HUES64 (cell line): ENCODE measurements around the gene SPATA25.

Source experiments
- H3K27ac ChIP-seq: 2 replicates; pipeline ENCODE4 v1.7.0; 2013; ENCODE audit warnings: low read depth, low read length, inconsistent platforms
- H3K27me3 ChIP-seq: 2 replicates; pipeline ENCODE4 v1.6.1; 2013; ENCODE audit warnings: mild to moderate bottlenecking, low read length; ENCODE audit not compliant: insufficient read depth
- H3K36me3 ChIP-seq: 2 replicates; pipeline ENCODE4 v1.6.1; 2013; ENCODE audit warnings: mild to moderate bottlenecking, low read length; ENCODE audit not compliant: insufficient read depth
- H3K4me1 ChIP-seq: 2 replicates; pipeline ENCODE4 v1.6.1; 2013; ENCODE audit warnings: mild to moderate bottlenecking, low read length, moderate library complexity; ENCODE audit not compliant: insufficient read depth
- H3K4me3 ChIP-seq: 2 replicates; pipeline ENCODE4 v1.5.1; 2013; ENCODE audit warnings: mild to moderate bottlenecking, low read length, moderate library complexity
- H3K9ac ChIP-seq: 2 replicates; pipeline ENCODE4 v1.6.1; 2013; ENCODE audit warnings: mild to moderate bottlenecking, low read depth, low read length
- H3K9me3 ChIP-seq: 2 replicates; pipeline ENCODE4 v1.6.1; 2013; ENCODE audit warnings: low read depth, low read length; ENCODE audit not compliant: insufficient read depth
- WGBS: fragments of 150-250, 120-280 bp; methylation state at CpG from one replicate; pipeline ENCODE4 v1.1.7; 2013; ENCODE audit warnings: missing lambda C conversion rate; 5-methylcytosine and 5-hydroxymethylcytosine counted together

SPATA25 gene

GRCh38 chr20:45857882-45858216 is 29.6 kb downstream of the SPATA25 start:
- H3K36me3 ChIP-seq = no peaks in the 10 kb centered on the region
- WGBS = 1% methylated on average over 13 of the region's 13 CpGs
- peak overlapping the region; percentile 89 for H3K4me3 ChIP-seq
- 0 out of 2 replicates have a peak overlapping the region, but pooled peaks have one; percentile 12 for H3K9ac ChIP-seq
- no peaks in the 10 kb centered on the region for H3K9me3 ChIP-seq
- H3K4me1 ChIP-seq = peaks cover 28% of the 10 kb centered on the region
- no peaks in the 10 kb centered on the region for H3K27me3 ChIP-seq
- H3K27ac ChIP-seq = peak overlapping the region; percentile 80

DNA sequence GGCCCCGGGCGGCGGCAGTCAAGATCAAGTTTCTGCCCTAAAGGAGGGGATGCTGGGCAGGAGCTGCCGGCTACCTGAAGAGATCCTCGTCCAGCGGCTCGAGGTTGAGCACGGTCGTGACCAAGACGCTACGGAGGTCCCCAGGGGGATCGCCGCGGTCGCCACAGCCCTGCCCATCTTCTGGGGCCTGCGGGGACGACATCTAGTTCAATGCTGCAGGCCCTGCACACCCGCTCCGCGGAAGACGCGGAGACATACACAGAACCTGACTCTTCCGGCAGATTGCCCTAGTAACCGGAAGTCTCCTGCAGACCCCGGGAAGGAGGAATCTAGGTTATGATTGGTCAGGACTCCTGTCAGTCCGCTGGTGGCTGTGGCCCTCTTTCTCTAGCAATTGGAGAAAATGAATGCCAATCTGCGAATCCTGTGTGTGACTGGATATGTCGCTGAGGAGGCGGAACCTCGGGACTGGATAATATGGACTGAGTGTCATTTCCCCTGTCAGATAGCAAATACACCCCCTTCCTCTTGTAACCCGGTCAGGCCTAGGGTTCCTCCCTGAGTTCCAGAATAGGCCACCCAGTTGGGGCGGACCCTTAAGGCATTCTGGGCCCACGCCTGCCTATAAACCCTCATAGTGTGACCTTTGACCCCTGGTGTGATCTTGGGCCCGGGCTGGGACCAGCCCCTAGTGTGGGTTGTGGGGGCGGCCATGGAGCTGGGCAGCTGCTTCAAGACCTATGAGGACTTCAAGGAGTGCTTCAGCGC is 30.1 kb downstream of the SPATA25 start, which contains the start of the genes ACOT8 and ZSWIM3:
ACOT8 (minus strand) TSS at position 279 of the 768 bp plus-strand sequence; CDS start at position 202, 77 bp downstream.
ZSWIM3 (plus strand) TSS at position 501 of the 768 bp plus-strand sequence; CDS start at position 713, 212 bp downstream.
- peaks cover 28% of the 10 kb centered on the region for H3K4me1 ChIP-seq
- peak within 1 kb of the TSS; percentile 68 for H3K9ac ChIP-seq
- peak within 1 kb of the TSS; percentile 89 for H3K4me3 ChIP-seq
- no peaks in the 10 kb centered on the region for H3K9me3 ChIP-seq
- H3K36me3 ChIP-seq = no peaks in the 10 kb centered on the region
- WGBS = 1% methylated on average over 33 of the region's 36 CpGs
- peak within 1 kb of the TSS; percentile 80 for H3K27ac ChIP-seq
- H3K27me3 ChIP-seq = no peaks in the 10 kb centered on the region

DNA sequence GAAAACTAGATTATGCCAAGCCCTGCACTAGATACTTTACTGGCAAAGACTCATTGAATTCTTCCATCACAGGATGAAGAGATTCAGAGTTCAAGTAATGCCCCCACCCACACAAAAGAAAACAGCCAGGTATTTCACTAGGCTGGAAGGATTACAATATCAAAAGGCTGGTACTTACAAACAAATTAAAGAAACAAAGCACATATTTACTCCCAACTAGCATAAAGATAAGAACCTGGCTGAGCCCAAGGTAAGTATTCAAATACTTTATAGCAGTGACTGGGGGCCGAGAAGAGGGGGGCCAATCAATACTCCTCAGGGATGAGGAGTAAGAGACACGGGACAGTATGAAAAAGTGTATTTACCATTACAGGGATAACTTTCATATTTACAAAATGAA is 33.9 kb downstream of the SPATA25 start:
- peaks cover 7% of the 10 kb centered on the region; the same call in 1 of the 2 replicates for H3K36me3 ChIP-seq
- peak overlapping the region; percentile 30 for H3K4me3 ChIP-seq
- H3K9ac ChIP-seq = peak overlapping the region; percentile 50
- peaks cover 26% of the 10 kb centered on the region for H3K4me1 ChIP-seq
- H3K27me3 ChIP-seq = no peaks in the 10 kb centered on the region
- 29% methylated on average over 1 of the region's 2 CpGs for WGBS
- H3K27ac ChIP-seq = peak overlapping the region; percentile 92
- H3K9me3 ChIP-seq = no peaks in the 10 kb centered on the region

DNA sequence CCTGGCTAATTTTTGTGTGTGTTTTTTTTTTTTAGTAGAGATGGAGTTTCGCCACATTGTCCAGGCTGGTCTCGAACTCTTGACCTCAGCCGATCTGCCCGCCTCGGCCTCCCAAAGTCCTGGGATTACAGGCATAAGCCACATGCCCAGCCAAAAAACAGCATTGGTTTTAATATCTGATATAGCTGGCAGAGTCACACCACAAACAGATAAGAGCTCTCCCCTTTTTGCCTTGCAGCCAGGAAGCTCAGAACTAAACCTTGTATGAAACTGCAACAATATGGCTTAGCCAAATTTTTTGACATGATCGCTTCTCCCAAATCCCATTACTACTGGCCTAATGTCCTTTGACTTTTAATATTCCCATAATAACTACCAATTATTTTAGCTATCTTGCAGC is 35.1 kb downstream of the SPATA25 start:
- Histone ChIP-seq H3K9me3 (no peaks in the 10 kb centered on the region), H3K27ac (no peak overlapping the region; the same call in 1 of the 2 replicates), H3K9ac (no peak overlapping the region), H3K36me3 (peaks cover 10% of the 10 kb centered on the region; the same call in 1 of the 2 replicates), H3K4me3 (no peak overlapping the region), H3K27me3 (no peaks in the 10 kb centered on the region), H3K4me1 (peaks cover 20% of the 10 kb centered on the region)
- WGBS = 95% methylated on average over 6 of the region's 6 CpGs

GRCh38 chr20:45851501-45851900 is 35.9 kb downstream of the SPATA25 start:
- Histone ChIP-seq H3K9ac (no peak overlapping the region), H3K27ac (no peak overlapping the region), H3K4me3 (no peak overlapping the region), H3K27me3 (no peaks in the 10 kb centered on the region), H3K36me3 (peaks cover 11% of the 10 kb centered on the region), H3K9me3 (no peaks in the 10 kb centered on the region), H3K4me1 (peaks cover 20% of the 10 kb centered on the region)

DNA sequence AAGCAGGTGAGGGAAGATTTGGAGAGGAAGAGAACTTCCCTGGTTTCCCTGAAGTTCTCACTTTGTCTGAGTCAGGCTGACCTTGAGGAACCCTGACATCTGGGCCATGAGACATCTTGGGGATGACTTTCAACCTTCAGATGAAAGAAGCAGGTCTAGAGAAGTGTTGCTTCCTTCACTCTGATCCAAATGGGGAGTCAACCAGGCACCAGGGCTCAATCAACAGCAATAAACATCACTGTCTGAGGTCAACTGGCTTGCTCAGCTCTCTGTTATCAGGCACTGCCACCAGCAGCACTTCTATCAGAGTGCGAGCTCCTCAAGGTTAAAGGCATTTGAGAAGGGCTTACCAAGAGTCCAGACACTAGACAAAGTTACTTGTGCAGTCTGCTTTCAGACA is 36.5 kb downstream of the SPATA25 start:
- WGBS = 92% methylated on average over 1 of the region's 1 CpG
- H3K27ac ChIP-seq = no peak overlapping the region
- no peak overlapping the region for H3K4me3 ChIP-seq

GRCh38 chr20:45850238-45850637 is 37.2 kb downstream of the SPATA25 start:
- Histone ChIP-seq H3K4me3 (no peak overlapping the region), H3K27me3 (no peaks in the 10 kb centered on the region), H3K27ac (no peak overlapping the region), H3K36me3 (peaks cover 23% of the 10 kb centered on the region), H3K9ac (no peak overlapping the region), H3K4me1 (peaks cover 20% of the 10 kb centered on the region), H3K9me3 (no peaks in the 10 kb centered on the region)
- 96% methylated on average over 2 of the region's 2 CpGs for WGBS

More for the DNA sequence above, 36.5 kb downstream of the SPATA25 start:
- Histone ChIP-seq H3K4me1 (peaks cover 20% of the 10 kb centered on the region), H3K27me3 (no peaks in the 10 kb centered on the region), H3K9ac (no peak overlapping the region), H3K9me3 (no peaks in the 10 kb centered on the region), H3K36me3 (peaks cover 17% of the 10 kb centered on the region)

- H3K27ac ChIP-seq = no peak overlapping the region
Measured at GRCh38 chr20:45848969-45849582, 38.3 kb downstream of the SPATA25 start.

DNA sequence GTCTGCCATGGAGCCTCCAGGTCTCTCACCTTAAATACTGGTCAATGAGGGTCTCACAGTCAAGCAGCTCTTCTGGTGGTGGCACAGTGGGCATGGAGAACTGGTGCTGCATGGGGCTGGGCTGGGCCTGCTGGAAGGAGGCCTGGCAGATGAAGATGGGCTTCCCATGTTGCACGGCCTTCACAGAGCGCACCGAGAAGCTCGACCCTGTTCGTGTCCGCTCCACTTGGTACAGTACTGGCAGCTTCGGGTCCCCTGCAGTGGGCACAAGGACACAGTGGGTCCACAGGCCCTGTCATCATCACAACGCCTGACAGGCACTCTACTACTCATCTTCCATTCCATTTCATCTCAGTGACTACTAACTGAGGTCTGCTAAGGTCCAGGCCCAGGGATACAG is 39.0 kb downstream of the SPATA25 start:
- H3K27me3 ChIP-seq = no peaks in the 10 kb centered on the region
- no peak overlapping the region for H3K4me3 ChIP-seq
- no peak overlapping the region for H3K27ac ChIP-seq
- H3K9me3 ChIP-seq = no peaks in the 10 kb centered on the region
- peaks cover 5% of the 10 kb centered on the region for H3K4me1 ChIP-seq
- peaks cover 38% of the 10 kb centered on the region for H3K36me3 ChIP-seq
- no peak overlapping the region for H3K9ac ChIP-seq
- WGBS = 97% methylated on average over 8 of the region's 8 CpGs

More at GRCh38 chr20:45848969-45849582, 38.3 kb downstream of the SPATA25 start:
- 95% methylated on average over 8 of the region's 8 CpGs for WGBS
- Histone ChIP-seq H3K9me3 (no peaks in the 10 kb centered on the region), H3K4me3 (no peak overlapping the region), H3K36me3 (peaks cover 32% of the 10 kb centered on the region), H3K4me1 (peaks cover 10% of the 10 kb centered on the region), H3K27me3 (no peaks in the 10 kb centered on the region), H3K9ac (no peak overlapping the region)

- Histone ChIP-seq H3K9me3 (no peaks in the 10 kb centered on the region), H3K4me3 (no peak overlapping the region), H3K9ac (no peak overlapping the region), H3K27ac (no peak overlapping the region), H3K36me3 (peaks cover 59% of the 10 kb centered on the region), H3K27me3 (no peaks in the 10 kb centered on the region), H3K4me1 (no peaks in the 10 kb centered on the region)
Measured at GRCh38 chr20:45845452-45845851, 42.0 kb downstream of the SPATA25 start.

DNA sequence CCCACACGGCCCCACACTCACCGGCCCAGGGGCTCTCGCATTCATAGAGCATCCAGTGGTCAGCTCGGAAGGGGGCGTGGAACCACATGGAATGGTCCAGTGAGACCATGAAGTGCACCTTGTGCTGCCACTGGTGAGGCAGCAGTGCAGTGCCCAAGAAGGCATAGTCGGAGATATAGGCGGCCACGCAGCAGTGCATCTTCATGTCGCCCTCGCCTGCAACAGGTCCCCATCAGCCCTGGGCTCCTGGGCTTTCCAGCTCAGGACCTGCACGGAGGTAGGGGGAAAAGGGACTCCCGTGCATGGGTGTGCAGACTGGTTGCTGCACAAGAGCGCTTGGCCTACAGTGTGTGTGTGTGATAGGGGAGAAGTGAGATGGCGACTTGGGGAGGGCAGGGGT is 43.9 kb downstream of the SPATA25 start:
- 95% methylated on average over 13 of the region's 14 CpGs for WGBS
- no peak overlapping the region for H3K4me3 ChIP-seq
- no peaks in the 10 kb centered on the region for H3K9me3 ChIP-seq
- H3K4me1 ChIP-seq = no peaks in the 10 kb centered on the region
- H3K9ac ChIP-seq = no peak overlapping the region
- H3K36me3 ChIP-seq = peaks cover 67% of the 10 kb centered on the region
- H3K27me3 ChIP-seq = no peaks in the 10 kb centered on the region
- H3K27ac ChIP-seq = no peak overlapping the region
